Gastrocnemius medialis (tissue), 4 donors: ENCODE measurements around the gene RAD51B.

ENCODE experiments used
- CTCF ChIP-seq, 5 experiments: fragments of 450-650 bp in 3 of 5; fragments of 200-600 bp in 2 of 5; sonication (generic) in 2 of 5; IDR thresholded peaks in 4 of 5; conservative IDR thresholded peaks in 1 of 5; 1 replicate in 4 of 5; 2 replicates in 1 of 5; pipeline ENCODE4 v1.5.1; 2016 to 2019; ENCODE audit warnings: antibody characterized with exemption in 5 of 5, mild to moderate bottlenecking in 3 of 5, moderate library complexity in 3 of 5
- POLR2A ChIP-seq, 2 donors: fragments of 450-650 bp; IDR thresholded peaks; one replicate each; pipeline ENCODE4 v1.6.1; 2017; ENCODE audit warnings: antibody characterized with exemption in 2 of 2, mild to moderate bottlenecking in 2 of 2, moderate library complexity in 2 of 2

GRCh38 chr14:68446243-68447040 lies 626.9 kb downstream of the RAD51B start:
- TF ChIP-seq CTCF (IDR thresholded peaks at IDR 0.05 in 4 of 5, conservative IDR thresholded peaks at IDR 0.05 in 1 of 5) (no peak), POLR2A (IDR thresholded peaks at IDR 0.05) (no peak)
